Stomach smooth muscle (tissue), 2 donors: ENCODE data around the gene SCRN1.
A peak's percentile ranks its signal among the peaks of the same experiment; 100 is the strongest.

Experiments used
- H3K27ac ChIP-seq: one replicate; pipeline ENCODE4 v1.7.0; 2013; ENCODE audit warnings: mild to moderate bottlenecking, low read length, inconsistent platforms
- H3K27me3 ChIP-seq, 2 donors: one replicate each; pipeline ENCODE4 v1.7.0; 2013; ENCODE audit warnings: low read length in 2 of 2; ENCODE audit not compliant: insufficient read depth in 2 of 2, control insufficient read depth in 1 of 2
- H3K36me3 ChIP-seq, 2 donors: one replicate each; pipeline ENCODE4 v1.7.0; 2013; ENCODE audit warnings: low read length in 2 of 2; ENCODE audit not compliant: control insufficient read depth in 2 of 2, insufficient read depth in 2 of 2
- H3K4me1 ChIP-seq: one replicate; pipeline ENCODE4 v1.7.0; 2013; ENCODE audit warnings: low read length; ENCODE audit not compliant: control insufficient read depth, insufficient read depth
- H3K4me3 ChIP-seq, 2 donors: one replicate each; pipeline ENCODE4 v1.7.0; 2013; ENCODE audit warnings: low read length in 2 of 2
- H3K9ac ChIP-seq, 2 donors: one replicate each; pipeline ENCODE4 v1.7.0; 2013; ENCODE audit warnings: low read length in 2 of 2, mild to moderate bottlenecking in 1 of 2
- H3K9me3 ChIP-seq, 2 donors: one replicate each; pipeline ENCODE4 v1.7.0; 2013; ENCODE audit warnings: low read length in 2 of 2; ENCODE audit not compliant: control insufficient read depth in 2 of 2
- donor health status: healthy.
- donor health status: Pancreatic carcinoma.

Gene SCRN1

DNA sequence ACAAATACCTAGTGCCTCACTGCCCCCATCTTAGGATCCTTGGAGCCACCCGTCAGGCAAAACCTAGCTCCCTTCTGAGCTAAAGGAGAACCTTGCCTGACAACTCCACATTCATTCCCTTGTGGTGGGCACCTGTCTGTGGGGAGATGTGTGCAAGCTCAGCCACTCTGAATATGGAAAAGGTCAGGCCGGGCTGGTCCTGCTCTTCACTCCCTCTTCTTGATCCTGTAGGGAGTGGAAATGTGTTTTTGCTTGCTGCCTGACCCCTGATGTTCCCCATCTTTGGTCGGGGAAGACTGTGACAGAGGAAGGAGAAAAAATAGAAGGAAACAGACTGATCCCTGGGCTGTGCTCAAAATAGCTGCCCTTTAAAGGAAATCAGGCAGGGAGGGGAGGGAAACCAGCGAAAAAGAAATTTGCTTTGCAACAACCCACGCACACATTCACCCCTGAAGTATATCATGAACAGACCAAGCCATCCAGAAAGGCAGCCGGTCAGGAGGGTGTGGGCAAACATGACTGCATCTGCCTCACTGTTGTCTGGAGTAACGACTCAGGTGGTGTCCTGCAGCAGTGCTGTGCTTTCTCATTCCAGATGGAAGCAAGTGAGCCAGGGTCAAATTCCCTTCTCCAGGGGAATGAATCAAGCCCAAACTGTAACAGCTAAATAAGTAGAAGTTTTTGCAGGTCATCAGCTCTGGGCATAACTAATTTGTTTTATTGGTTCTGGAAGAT is 74.0 kb downstream of the SCRN1 start:
- Histone ChIP-seq H3K4me3 (peak overlapping the region in 1 of 2 donors; percentile 47), H3K36me3 (peaks cover 0 to 7% of the 10 kb centered on the region in 2 donors), H3K4me1 (peaks cover 9% of the 10 kb centered on the region), H3K9ac (no peak overlapping the region), H3K27ac (peak overlapping the region; percentile 32), H3K27me3 (no peaks in the 10 kb centered on the region), H3K9me3 (no peaks in the 10 kb centered on the region)

DNA sequence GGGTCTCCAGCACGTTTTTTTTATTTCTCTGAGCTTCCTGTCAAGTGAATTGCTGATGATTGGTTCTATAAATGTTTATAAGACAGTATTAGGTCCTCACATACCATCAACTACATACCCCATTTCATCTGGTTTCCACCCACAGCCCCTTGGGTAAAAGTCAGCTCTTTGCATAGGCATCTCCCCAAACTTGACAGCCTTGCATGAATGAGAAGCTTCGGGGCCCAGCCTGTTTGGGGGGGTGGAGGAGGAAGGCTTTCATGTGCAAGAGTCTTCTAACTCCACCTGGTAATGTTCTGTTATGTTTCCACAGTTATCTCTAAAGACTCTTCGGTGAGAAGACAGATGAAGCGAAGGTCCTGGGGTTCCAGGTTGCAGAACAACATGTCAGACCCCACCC is 75.4 kb downstream of the SCRN1 start:
- H3K27ac ChIP-seq = no peak overlapping the region
- H3K9ac ChIP-seq = no peak overlapping the region
- no peaks in the 10 kb centered on the region for H3K27me3 ChIP-seq
- no peaks in the 10 kb centered on the region for H3K9me3 ChIP-seq
- no peak overlapping the region for H3K4me3 ChIP-seq
- H3K4me1 ChIP-seq = peaks cover 9% of the 10 kb centered on the region
- peaks cover 0 to 4% of the 10 kb centered on the region in 2 donors for H3K36me3 ChIP-seq

DNA sequence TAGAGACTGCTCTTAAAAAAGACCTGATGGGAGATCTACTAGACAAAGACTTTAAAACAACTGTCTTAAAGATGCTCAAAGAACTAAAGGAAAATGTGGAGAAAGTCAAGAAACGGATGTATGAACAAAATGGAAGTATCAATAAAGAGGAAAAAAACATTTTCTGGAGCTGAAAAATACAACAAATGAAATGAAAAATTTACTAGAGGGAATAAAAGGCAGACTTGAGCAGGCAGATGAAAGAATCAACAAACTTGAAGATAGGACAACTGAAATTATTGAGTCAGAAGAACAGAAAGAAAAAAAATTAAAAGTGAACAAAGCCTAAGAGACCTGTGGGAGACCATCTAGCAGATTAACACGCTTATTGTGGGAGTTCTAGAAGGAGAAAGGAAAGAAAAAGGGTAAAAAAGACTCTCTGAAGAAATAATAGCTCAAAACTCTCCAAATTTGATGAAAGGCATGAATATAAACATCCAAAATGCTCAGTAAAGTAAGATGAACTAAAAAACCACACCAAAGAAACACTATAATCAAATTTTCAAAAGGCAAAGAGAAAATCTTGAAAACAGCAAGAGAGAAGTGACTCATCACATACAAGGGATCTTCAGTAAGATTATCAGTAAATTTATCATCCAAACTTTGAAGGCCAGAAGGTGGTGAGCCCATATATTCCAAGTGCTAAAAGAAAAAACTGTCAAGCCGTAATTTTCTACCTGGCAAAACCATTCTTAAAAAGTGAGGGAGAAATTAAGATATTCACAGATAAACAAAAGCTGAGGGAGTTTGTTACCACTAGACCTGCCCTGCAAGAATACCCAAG is 83.2 kb downstream of the SCRN1 start:
- Histone ChIP-seq H3K9me3 (peaks cover 3 to 5% of the 10 kb centered on the region in 2 donors), H3K27ac (no peak overlapping the region), H3K27me3 (no peaks in the 10 kb centered on the region), H3K36me3 (no peaks in the 10 kb centered on the region), H3K4me1 (no peaks in the 10 kb centered on the region), H3K4me3 (no peak overlapping the region), H3K9ac (no peak overlapping the region)

DNA sequence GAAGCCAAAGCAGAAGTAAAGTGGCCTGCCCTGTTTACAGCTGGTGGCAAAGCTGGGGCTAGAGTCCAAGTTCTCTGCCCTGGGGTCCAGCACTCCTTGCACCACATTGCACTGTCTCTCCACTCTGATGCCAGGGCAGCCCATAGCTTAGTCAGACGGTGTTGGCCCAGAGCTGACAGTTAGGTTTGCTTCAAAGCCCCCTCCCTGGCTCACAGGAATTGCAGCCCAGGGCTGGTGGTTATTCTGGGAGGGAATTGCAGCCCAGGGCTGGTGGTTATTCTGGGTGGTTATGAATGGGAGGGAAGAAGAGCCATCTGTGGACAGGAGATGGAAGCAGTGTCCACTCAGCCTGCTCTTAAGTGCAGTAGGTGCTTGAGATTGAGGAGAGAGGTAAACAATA is 88.9 kb downstream of the SCRN1 start:
- Histone ChIP-seq H3K9ac (no peak overlapping the region), H3K4me3 (no peak overlapping the region), H3K27ac (no peak overlapping the region), H3K9me3 (peaks cover 0 to 3% of the 10 kb centered on the region in 2 donors), H3K27me3 (no peaks in the 10 kb centered on the region), H3K4me1 (peaks cover 3% of the 10 kb centered on the region), H3K36me3 (no peaks in the 10 kb centered on the region)

DNA sequence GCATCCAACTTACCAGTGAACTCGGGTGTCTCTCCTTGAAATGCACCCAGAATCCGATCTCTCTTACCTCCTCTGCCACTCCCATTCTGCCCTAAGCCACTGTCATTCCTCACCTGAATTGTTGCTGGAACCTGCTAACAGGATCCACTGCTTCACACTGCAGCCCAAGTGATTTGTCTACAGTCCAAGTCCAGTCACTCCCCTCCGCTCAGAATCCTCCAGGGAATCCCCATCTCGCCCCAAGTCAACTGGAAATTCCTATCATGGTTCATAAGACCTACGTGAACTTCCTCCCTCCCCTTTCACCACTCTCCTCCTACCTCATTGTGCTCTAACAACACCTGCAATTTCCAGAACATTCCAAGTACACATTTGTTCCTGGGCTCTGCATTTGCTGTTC is 91.3 kb downstream of the SCRN1 start:
- Histone ChIP-seq H3K27me3 (no peaks in the 10 kb centered on the region), H3K4me1 (peaks cover 13% of the 10 kb centered on the region), H3K27ac (no peak overlapping the region), H3K9ac (no peak overlapping the region), H3K4me3 (no peak overlapping the region), H3K36me3 (no peaks in the 10 kb centered on the region), H3K9me3 (no peaks in the 10 kb centered on the region)

DNA sequence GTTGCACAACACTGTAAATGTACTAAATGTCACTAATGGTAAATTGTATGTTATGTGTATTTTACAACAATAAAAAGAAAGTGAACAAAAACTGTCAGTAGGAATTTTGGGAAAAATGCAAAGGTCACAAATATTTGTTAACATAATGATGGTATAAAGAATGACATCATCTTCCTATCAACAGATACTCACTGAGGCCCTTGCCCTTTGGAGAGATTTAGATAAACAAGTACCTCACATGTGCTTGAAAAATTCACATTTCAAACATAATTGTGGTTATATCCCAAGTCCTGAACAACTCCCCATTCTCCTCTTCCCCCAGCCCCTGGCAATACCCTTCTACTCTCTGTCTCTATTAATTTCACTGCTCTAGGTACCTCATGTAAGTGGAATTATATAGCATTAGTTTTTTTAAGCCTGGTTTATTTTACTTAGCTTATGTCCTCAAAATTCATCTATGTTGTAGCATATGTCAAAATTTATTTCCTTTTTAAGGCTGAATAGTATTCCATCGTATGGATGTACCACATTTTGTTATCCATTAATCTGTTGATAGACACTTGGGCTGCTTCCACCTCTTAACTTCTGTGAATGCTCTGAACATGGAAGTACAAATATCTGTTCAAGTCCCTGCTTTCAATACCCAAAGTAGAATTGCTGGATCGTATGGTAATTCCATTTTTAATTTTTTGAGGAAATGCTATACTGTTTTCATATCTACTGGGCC is 92.8 kb downstream of the SCRN1 start:
- Histone ChIP-seq H3K9ac (no peak overlapping the region), H3K36me3 (no peaks in the 10 kb centered on the region)

DNA sequence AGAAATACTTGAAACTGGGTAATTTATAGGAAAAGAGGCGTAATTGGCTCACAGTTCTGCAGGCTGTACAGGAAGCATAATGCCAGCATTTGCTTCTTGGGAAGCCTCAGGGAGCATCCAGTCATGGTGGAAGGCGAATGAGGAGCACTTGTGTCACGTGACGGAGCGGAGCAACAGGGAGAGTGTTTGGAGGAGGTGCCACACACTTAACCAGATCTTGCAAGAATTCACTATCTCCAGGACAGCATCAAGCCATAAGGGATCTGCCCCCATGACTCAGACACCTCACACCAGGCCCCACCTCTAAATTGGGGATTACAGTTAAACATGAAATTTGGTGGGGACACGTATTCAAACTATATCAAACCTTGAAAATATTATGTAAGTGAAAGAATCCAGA is 94.0 kb downstream of the SCRN1 start:
- H3K4me1 ChIP-seq = peaks cover 10% of the 10 kb centered on the region

More for the DNA sequence above, 92.8 kb downstream of the SCRN1 start:
- no peak overlapping the region for H3K4me3 ChIP-seq
- H3K27me3 ChIP-seq = no peaks in the 10 kb centered on the region
- no peak overlapping the region for H3K27ac ChIP-seq
- no peaks in the 10 kb centered on the region for H3K9me3 ChIP-seq
- peaks cover 13% of the 10 kb centered on the region for H3K4me1 ChIP-seq

DNA sequence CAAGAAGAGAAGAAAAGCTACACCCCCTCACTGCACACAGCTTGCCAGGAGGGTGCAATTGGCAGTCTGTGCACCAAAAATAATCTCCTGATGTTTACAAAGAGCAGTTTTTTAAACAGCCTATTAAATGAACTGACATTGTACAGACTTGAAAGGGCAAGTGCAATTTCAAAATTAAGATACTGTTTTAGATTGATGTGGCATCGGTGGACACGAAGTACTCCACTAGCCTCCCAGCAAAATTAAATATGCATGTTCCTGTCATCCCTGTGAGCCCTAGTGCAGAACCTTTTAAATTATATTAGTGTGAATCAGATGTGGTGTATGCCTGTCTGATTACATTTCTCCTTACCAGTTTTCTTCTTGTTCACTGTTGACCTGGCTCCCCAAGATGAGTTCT is 95.3 kb downstream of the SCRN1 start:
- H3K27me3 ChIP-seq = no peaks in the 10 kb centered on the region
- H3K9ac ChIP-seq = no peak overlapping the region
- H3K27ac ChIP-seq = no peak overlapping the region
- peak overlapping the region in 1 of 2 donors; percentile 3 for H3K4me3 ChIP-seq
- no peaks in the 10 kb centered on the region for H3K36me3 ChIP-seq
- peaks cover 10% of the 10 kb centered on the region for H3K4me1 ChIP-seq
- no peaks in the 10 kb centered on the region for H3K9me3 ChIP-seq

More for the DNA sequence above, 94.0 kb downstream of the SCRN1 start:
- Histone ChIP-seq H3K9ac (no peak overlapping the region), H3K27ac (no peak overlapping the region), H3K4me3 (no peak overlapping the region), H3K27me3 (no peaks in the 10 kb centered on the region), H3K36me3 (no peaks in the 10 kb centered on the region), H3K9me3 (no peaks in the 10 kb centered on the region)

DNA sequence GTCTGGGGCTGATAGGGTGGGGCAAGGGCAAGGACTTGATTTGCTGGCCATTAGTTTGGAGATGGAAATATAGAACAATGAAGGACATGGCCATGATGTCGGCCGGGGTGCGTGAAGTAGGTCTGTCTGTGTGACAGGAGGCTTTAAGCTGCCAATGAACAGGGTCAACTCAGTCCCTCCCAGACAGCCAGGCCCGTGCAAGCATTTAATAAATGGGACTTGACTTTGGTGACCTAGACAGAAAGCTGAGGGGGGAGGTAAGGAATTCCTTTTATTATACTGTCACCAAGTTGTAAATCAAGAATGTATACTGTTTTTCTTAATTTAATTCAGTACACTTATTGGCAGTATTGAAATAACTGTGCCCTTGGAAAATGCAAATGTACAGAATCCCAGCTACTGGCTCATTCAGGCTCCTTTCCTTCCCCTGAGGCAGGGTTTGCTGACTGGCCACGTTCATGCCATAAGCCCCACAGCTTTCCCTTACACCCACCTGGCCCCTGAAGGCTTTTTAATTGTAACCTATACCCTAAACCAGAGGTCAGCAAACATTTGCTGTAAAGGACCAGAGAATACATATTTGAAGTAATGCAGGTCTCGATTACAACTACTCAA is 96.1 kb downstream of the SCRN1 start:
- H3K36me3 ChIP-seq = no peaks in the 10 kb centered on the region
- H3K4me1 ChIP-seq = peaks cover 17% of the 10 kb centered on the region
- no peak overlapping the region for H3K9ac ChIP-seq
- no peaks in the 10 kb centered on the region for H3K27me3 ChIP-seq
- H3K4me3 ChIP-seq = no peak overlapping the region
- no peaks in the 10 kb centered on the region for H3K9me3 ChIP-seq
- no peak overlapping the region for H3K27ac ChIP-seq

DNA sequence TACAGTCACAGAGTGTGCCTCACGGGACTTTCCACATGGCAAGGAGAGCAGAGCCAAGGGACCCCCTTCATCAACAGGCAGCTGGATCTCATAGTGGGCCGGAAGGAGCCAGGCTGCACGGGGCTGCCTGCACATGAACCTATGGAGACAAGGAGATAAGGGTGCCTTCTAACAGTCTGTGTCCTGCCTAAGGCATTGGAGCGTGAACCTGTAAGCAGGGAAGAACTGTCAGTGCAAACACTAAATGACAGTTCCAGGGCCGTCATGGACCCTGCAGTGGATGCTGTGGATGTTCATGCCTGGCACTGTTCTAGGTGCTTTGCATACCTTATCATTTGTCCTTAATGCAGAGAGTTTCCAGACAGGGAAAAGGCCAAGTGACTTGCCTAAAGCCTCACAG is 97.4 kb downstream of the SCRN1 start:
- Histone ChIP-seq H3K4me3 (no peak overlapping the region), H3K9ac (no peak overlapping the region), H3K36me3 (no peaks in the 10 kb centered on the region), H3K27ac (no peak overlapping the region), H3K9me3 (no peaks in the 10 kb centered on the region), H3K4me1 (peaks cover 17% of the 10 kb centered on the region), H3K27me3 (no peaks in the 10 kb centered on the region)
